ENCODE results near the gene CLBA1.
A peak's percentile ranks its signal among the peaks of the same experiment; 100 is the strongest.

Gene CLBA1

DNA sequence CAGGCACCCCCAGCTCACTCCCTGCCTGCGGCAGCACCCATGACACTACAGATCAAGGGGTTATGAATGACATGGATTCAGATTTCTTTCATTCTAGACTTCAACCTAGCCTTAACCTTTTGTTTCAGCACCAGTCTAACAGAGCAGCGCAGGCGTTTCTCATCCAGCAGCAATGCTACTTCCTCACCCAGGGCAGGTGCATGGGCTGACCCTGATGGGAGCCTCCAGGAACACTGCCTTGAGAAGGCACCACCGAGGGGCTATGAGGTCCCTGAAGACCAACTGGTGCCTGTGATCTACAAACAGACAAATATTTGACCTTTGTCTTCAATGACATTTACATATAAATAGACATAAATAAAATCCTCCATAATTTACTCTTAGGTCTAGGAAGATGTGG, 24.5 kb downstream of the CLBA1 start:
- no peak for DNase-seq (ENCODE audit: low read depth in 2 of 2)
- no peak overlapping the region for H3K4me3 ChIP-seq (replicated peaks in 1 of 2; ENCODE audit: low read depth in 2 of 2, low read length in 2 of 2)
- TF ChIP-seq, protein P1, sequence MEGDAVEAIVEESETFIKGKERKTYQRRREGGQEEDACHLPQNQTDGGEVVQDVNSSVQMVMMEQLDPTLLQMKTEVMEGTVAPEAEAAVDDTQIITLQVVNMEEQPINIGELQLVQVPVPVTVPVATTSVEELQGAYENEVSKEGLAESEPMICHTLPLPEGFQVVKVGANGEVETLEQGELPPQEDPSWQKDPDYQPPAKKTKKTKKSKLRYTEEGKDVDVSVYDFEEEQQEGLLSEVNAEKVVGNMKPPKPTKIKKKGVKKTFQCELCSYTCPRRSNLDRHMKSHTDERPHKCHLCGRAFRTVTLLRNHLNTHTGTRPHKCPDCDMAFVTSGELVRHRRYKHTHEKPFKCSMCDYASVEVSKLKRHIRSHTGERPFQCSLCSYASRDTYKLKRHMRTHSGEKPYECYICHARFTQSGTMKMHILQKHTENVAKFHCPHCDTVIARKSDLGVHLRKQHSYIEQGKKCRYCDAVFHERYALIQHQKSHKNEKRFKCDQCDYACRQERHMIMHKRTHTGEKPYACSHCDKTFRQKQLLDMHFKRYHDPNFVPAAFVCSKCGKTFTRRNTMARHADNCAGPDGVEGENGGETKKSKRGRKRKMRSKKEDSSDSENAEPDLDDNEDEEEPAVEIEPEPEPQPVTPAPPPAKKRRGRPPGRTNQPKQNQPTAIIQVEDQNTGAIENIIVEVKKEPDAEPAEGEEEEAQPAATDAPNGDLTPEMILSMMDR (IDR thresholded peaks at IDR 0.05; ENCODE audit: low read depth, low read length) = no peak

DNA sequence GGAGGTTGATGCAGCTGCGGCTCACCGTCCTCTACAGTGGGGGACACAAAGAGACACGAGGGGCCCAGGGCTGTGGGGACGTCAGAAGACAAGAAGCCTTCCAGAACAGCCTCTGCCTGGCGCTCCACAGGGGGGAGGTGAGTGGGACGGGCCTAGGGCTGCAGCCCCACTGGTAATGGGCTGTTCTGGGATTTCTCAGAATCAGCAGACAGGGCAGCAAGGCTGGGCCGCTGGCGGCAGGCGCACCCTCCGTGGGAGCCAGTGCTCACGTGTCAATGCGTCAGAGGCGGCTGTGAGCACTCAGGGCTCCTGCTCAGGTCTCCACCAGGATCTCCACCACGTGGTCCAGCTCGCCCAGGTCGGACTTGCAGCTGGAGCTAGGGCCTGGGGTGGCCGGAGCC, 25.3 kb downstream of the CLBA1 start:
- H3K4me3 ChIP-seq (replicated peaks in 1 of 2; ENCODE audit: low read depth in 2 of 2, low read length in 2 of 2) = no peak overlapping the region
- TF ChIP-seq, protein P1 (IDR thresholded peaks at IDR 0.05; ENCODE audit: low read depth, low read length) = no peak
- DNase-seq (ENCODE audit: low read depth in 2 of 2) = no peak

DNA sequence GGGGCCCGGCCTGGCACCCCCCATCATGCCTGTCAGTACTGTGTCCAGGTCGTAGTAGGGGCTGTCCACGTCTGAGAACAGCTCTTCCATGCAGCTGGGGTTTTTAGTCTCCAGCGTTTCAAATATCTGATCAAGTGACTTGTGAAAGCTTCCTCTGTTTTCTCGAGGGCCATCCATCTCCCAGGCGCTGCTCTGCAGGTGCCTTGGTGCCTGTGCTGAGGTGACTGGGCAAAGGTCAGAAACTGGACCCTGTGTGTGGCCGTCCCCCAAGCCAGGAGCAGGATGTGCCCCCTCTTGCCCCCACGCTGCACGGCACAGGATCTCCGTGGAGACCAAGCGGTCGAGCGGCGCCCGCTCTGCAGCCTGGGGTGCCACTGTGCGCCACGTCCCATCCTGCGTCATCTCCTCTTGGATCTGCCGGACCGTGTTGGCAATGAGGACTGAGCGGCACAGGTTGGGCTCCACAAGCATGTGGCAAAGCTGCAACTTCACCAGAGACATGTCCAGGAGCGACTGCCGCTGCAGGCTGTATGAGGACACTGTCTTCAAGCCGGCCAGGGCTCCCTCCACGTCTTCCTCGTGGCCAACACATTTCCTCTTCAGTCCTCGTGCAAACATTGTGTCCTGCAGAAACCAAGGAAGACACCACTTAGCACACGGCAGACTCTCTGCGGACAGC, 25.9 kb downstream of the CLBA1 start:
- TF ChIP-seq, protein P1 (IDR thresholded peaks at IDR 0.05; ENCODE audit: low read depth, low read length) = no peak
- H3K4me3 ChIP-seq (replicated peaks in 1 of 2; ENCODE audit: low read depth in 2 of 2, low read length in 2 of 2) = no peak overlapping the region
- DNase-seq (ENCODE audit: low read depth in 2 of 2) = no peak

DNA sequence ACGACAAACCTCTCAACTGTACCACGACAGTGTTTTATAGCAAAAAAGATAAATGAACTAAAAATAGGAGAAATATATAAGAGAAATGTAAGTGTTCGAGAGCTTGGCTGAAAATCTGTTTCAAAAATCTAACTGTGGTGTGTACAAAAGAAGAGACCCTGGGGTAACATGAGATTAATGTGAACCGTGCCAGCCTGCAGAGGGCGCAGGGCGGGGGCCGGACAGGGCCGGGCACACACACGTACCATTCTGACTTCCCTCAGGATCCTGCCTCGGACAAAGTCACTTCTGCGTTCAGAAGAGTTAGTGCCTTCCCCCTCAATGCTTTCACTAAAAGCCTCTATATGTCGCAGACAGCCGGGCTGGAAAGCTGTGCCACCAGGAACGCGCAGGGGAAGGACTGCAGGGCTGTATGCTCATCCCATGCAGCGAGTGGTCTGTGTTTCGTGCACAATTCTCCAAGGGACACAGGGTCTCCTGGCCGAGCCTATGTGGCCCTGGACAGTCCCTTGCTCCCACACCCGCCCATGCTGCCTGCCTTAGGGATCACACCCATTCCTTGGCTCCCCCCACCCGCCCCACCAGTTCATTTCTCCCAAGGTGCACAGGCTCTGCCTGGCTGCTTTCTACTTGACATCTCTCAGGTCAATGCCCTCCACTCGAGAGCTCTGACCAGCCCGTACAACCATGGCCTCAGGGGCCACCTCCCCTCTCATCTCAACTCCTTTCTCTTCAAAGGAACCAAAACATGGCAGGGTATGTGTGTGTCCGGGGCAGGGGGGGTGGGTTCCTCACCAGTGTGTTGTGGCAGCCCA, 26.8 kb downstream of the CLBA1 start:
- TF ChIP-seq, protein P1 (IDR thresholded peaks at IDR 0.05; ENCODE audit: low read depth, low read length) = peak; percentile 12
- no peak overlapping the region for H3K4me3 ChIP-seq (replicated peaks in 1 of 2; ENCODE audit: low read depth in 2 of 2, low read length in 2 of 2)
- no peak for DNase-seq (ENCODE audit: low read depth in 2 of 2)

DNA sequence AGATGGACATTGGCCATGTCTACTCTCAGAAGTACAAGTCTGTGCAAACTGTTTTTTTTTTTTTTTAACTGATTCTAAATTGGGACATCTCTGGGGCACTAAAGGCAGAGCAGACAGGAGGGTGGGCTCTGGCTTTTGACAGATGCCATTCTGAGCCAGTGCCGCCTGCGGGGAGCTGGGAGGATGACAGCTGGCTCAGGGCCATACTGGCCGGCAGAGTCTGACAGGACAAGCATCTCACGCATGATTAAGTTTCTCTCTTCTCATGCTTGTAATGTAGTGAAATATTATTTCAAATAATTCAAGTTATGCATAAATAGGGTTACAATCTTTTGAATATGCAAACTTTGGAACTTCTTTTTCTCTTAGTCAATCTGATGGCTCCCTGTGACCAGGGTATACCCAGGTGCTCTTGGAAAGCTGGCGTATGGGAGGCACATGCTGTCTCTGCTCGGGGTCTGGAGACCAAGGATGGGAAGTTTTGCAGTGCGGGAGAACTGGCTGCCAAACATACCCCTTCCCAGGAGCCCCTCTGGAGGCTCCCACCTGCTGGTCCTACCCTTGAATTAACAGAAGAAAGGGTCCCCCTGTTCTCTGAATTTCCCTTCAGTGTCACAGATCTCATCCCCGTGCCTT, 27.7 kb downstream of the CLBA1 start:
- H3K4me3 ChIP-seq (replicated peaks in 1 of 2; ENCODE audit: low read depth in 2 of 2, low read length in 2 of 2) = no peak overlapping the region
- no peak for DNase-seq (ENCODE audit: low read depth in 2 of 2)
- TF ChIP-seq, protein P1 (IDR thresholded peaks at IDR 0.05; ENCODE audit: low read depth, low read length) = peak; percentile 4

DNA sequence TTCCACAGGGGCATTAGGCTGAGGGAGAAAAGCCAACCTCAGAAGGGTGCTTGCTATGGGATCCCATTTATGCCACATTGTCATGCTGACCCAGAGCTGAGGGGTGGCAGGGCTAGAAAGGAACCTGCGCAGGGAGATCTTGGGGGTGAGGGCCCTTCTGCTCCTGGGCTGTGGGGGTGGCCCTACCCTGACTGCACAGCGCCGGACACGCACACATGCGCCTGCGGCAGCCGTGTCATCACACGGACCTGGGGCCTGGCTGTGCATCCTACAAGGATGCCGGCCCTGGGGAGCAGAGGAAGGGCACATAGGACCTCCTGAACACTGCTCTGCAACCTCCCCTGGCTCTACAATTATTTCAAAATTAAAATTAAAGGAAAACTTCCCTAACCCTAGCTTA, 28.4 kb downstream of the CLBA1 start:
- H3K4me3 ChIP-seq (replicated peaks in 1 of 2; ENCODE audit: low read depth in 2 of 2, low read length in 2 of 2) = no peak overlapping the region
- TF ChIP-seq, protein P1 (IDR thresholded peaks at IDR 0.05; ENCODE audit: low read depth, low read length) = no peak
- no peak for DNase-seq (ENCODE audit: low read depth in 2 of 2)

Data from cardiac fibroblast (primary cell).